Measurements from ENCODE around the gene CAMSAP1. TPM values are rescaled to one million over a fixed set of nuclear protein-coding genes. Genes with fewer than 3 reads are reported as not detected.

CAMSAP1 gene
- total RNA-seq, 1 experiment from 2014 or later: 52.7 TPM

DNA sequence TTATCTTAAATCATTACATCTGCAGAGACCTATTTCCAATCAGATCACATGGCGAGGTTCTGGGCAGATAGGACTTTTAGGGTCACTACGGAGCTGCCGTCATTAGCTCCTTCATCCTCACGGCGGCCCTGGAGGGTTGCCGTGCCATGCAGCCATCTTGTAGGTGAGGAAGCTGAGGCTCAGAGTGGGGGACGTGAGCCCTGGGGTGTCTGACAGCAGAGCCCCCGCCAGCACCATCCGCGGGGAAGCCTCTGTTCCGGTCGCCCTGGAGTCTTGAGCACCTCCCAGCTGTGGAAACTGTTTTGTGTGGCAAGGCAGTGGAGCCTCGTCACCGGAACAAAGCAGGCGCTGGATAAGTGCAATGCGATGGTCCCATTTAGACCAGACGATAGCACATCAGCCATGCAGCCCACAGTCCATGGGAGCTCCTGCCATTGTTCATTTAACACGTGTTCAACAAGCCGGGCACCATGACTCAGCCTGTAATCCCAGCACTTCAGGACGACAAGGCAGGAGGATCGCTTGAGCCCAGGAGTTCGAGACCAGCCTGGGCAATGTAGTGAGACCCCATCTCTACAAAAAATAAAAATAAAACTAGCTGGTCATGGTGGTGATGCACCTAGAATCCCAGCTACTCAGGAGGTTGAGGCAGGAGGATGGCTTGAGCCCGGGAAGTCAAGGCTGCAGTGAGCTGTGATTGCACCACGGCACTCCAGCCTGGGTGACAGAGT lies 143.5 kb downstream of the CAMSAP1 start:
- H4K91ac ChIP-seq (ENCODE audit: insufficient read length, low read depth, low read length): no peak overlapping the region
- no peak overlapping the region for H3K23ac ChIP-seq (ENCODE audit: insufficient read length, low read depth, low read length)
- WGBS (ENCODE audit: extremely low coverage, insufficient read length, low lambda C conversion rate): no CpG with 5 or more reads among the region's 24 CpGs
- peaks cover 4% of the 10 kb centered on the region for H3K9me3 ChIP-seq (ENCODE audit: control insufficient read depth, low read depth, low read length)
- TF ChIP-seq, protein P1, sequence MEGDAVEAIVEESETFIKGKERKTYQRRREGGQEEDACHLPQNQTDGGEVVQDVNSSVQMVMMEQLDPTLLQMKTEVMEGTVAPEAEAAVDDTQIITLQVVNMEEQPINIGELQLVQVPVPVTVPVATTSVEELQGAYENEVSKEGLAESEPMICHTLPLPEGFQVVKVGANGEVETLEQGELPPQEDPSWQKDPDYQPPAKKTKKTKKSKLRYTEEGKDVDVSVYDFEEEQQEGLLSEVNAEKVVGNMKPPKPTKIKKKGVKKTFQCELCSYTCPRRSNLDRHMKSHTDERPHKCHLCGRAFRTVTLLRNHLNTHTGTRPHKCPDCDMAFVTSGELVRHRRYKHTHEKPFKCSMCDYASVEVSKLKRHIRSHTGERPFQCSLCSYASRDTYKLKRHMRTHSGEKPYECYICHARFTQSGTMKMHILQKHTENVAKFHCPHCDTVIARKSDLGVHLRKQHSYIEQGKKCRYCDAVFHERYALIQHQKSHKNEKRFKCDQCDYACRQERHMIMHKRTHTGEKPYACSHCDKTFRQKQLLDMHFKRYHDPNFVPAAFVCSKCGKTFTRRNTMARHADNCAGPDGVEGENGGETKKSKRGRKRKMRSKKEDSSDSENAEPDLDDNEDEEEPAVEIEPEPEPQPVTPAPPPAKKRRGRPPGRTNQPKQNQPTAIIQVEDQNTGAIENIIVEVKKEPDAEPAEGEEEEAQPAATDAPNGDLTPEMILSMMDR (conservative IDR thresholded peaks at IDR 0.05): no peak
- H3K79me1 ChIP-seq (ENCODE audit: insufficient read depth, low read depth, low read length, poor library complexity, severe bottlenecking): no peaks in the 10 kb centered on the region
- H3T11ph ChIP-seq (ENCODE audit: low read length): no peak overlapping the region
- peaks cover 0 to 10% (median 4%) of the 10 kb centered on the region in 3 experiments; a peak in 4 of 7 replicates for H3K36me3 Mint-ChIP-seq (ENCODE audit: insufficient read depth in 1 of 3, low read depth in 3 of 3)
- no peak overlapping the region for H3K9ac ChIP-seq (ENCODE audit: extremely low read depth, insufficient read length, low read length)
- H3K27me3 ChIP-seq (ENCODE audit: insufficient read depth, low read length): no peaks in the 10 kb centered on the region
- DNase-seq: no peak
- H3K27me3 Mint-ChIP-seq (ENCODE audit: low read depth): no peaks in the 10 kb centered on the region
- H4K20me1 ChIP-seq (ENCODE audit: control insufficient read depth, insufficient read depth, insufficient read length): no peaks in the 10 kb centered on the region
- no peak overlapping the region for H2BK20ac ChIP-seq (ENCODE audit: low read depth, low read length, poor library complexity, severe bottlenecking)
- no peak overlapping the region for H3K56ac ChIP-seq (ENCODE audit: insufficient read length, low read depth, low read length)
- no peaks in the 10 kb centered on the region for H3K4me1 Mint-ChIP-seq
- no peak overlapping the region for H2AFZ ChIP-seq (ENCODE audit: low read length)
- H4K5ac ChIP-seq (ENCODE audit: insufficient read length, low read depth, low read length): no peak overlapping the region
- no peaks in the 10 kb centered on the region for H3K4me1 ChIP-seq (ENCODE audit: insufficient read depth, low read length)
- peaks cover 12 to 22% of the 10 kb centered on the region in 2 experiments for H3K9me3 Mint-ChIP-seq
- no peak overlapping the region for H3K4me2 ChIP-seq (ENCODE audit: insufficient read depth, insufficient read length, low read length)
- H2BK15ac ChIP-seq (ENCODE audit: low read depth, low read length): no peak overlapping the region
- no peaks in the 10 kb centered on the region for H3K23me2 ChIP-seq (ENCODE audit: insufficient read length, low read depth, low read length, poor library complexity, severe bottlenecking)
- peak overlapping the region in 1 of 3 experiments; percentile 85; a peak in 2 of 7 replicates for H3K27ac Mint-ChIP-seq
- no peak overlapping the region for H3K18ac ChIP-seq (ENCODE audit: insufficient read length, low read depth, low read length)
- no peak overlapping the region for H2BK120ac ChIP-seq (ENCODE audit: low read depth, low read length, poor library complexity, severe bottlenecking)
- no peak overlapping the region; the same call in 1 of the 2 replicates for H3K14ac ChIP-seq (ENCODE audit: insufficient read depth, low read length)
- no peak overlapping the region for H4K8ac ChIP-seq (replicated peaks; ENCODE audit: insufficient read length, low read depth, low read length)
- no peak overlapping the region for H2BK5ac ChIP-seq (ENCODE audit: insufficient read length, low read length)
- H2AK5ac ChIP-seq (ENCODE audit: insufficient read length, low read length): no peak overlapping the region
- no peaks in the 10 kb centered on the region for H3K79me2 ChIP-seq (ENCODE audit: insufficient read depth, low read length)
- no peak overlapping the region for H2BK12ac ChIP-seq (ENCODE audit: insufficient read length, low read depth, low read length)
- H3K4me3 Mint-ChIP-seq: no peak overlapping the region
- no peak overlapping the region for H3K27ac ChIP-seq (ENCODE audit: insufficient read length, low read depth, low read length)
- no peak overlapping the region for H3K4ac ChIP-seq (ENCODE audit: low read depth, low read length)

Data from H9 (cell line).